GM11168 (cell line): ENCODE data around the gene LRRC74B.

Source experiments
- in situ Hi-C: fragments of 300-500 bp; cut with MboI; formaldehyde crosslinking; loops from one replicate; pipeline ENCODE4 v1.12.0; 2022; ENCODE audit warnings: low sequenced_read_pairs; ENCODE audit not compliant: unreplicated experiment

Gene LRRC74B

DNA sequence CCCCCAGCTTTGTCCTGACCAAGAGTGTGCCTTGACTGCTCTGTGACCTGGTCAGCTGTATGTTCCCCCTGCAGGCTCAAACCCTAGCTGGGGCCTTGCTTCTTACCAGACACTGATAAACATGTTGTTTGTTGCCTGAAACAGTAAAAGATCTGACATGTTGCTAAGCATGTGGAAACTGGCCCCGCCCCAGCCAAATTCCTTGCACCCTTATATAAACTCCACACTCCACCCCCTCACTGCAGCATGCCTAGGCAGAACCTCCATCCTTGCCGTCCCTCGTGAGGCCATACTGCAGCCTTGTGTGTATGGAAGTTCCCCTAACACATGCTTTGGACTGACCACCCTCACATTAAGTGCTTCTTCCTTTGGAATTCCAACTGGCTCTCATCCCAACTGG is 27.3 kb downstream of the LRRC74B start:
- in situ Hi-C loops: no loop called here

DNA sequence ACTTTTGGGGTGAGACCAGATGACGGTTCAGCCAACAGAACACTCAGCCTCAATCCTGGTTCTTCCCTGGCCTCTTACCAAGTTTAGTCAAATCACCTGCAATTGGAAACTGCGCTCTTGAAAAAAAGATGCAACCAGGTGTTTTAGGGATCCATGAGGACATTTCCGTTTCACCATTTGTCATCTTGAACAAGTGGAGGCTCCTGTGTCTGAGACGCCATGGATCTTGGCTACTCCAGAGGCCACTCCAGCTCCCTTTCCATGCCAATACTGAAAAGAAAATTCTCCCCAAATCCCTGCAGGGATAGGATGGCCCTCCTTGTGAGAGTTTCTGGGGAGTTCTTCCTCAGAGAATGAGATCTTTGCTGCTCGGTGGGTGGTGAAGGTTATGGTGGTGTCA is 27.7 kb downstream of the LRRC74B start:
- in situ Hi-C loops: no loop called here

- in situ Hi-C loops: no loop called here
These were observed 28.5 kb downstream of the LRRC74B start for GRCh38 chr22:21074102-21074715.

- in situ Hi-C loops: loop anchor here (25.0 kb wide), 1 partner anchor 212 kb away; no protein-coding TSS in a partner anchor
These were observed 29.9 kb downstream of the LRRC74B start for GRCh38 chr22:21075516-21076138.

DNA sequence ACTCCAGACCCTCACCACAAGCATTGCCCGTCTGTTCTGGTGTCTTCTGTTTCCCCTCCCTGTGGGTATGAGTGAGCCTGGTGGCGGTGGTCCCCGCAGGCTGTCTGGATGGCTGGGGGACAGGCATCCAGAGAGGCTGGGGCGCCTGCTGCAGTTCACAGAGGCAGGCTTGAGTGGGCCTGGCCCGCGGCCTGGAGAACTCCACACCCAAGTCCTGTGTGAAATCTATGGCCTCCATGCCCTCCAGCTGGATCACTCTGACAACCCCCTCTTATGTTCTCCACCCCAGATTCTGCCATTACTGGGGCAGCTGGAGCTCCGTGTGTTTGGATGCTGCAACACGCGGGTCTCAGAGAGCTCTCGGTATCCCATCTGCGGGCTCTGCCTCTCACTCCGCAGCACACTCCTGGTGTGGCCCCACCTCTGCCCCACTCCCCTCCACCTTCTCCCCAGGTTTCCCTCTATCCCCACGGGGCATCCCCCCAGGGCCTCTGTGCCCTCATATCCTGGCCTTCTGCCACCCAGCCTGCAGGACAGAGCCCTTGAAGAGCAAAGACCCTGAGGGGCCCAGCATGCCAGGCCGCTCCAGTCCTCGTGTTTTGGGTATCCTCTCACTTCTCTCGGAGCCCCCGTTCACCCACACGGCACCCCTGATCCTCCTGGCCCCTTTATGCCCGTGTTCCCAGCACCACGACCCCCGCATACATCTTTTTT is 31.3 kb downstream of the LRRC74B start:
- in situ Hi-C loops: loop anchor here (25.0 kb wide), 1 partner anchor 210 kb away; no protein-coding TSS in a partner anchor

- in situ Hi-C loops: loop anchor here (25.0 kb wide), 1 partner anchor 209 kb away; no protein-coding TSS in a partner anchor
These were observed 32.2 kb downstream of the LRRC74B start for GRCh38 chr22:21077884-21078508.

GRCh38 chr22:21078916-21079315 is 33.2 kb downstream of the LRRC74B start:
- in situ Hi-C loops: loop anchor here (25.0 kb wide), 1 partner anchor 208 kb away; no protein-coding TSS in a partner anchor

DNA sequence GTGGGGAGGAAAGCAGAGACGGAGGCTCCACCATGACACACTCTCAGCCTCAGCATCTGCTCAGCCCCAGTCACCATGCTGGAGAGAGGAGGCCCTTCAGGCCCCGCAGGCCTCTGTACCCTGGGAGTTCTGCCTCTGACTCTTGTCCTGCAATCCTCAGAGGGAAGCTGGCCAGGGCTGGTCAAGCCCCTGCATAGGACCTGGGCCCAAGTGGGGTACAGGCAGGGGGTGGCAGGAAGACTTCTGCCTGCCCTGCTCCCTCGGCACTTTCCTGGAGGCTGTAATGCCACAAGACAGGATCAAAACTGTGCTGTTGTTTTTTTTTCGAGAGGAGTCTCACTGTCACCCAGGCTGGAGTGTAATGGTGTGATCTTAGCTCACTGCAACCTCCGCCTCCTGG is 33.7 kb downstream of the LRRC74B start:
- in situ Hi-C loops: loop anchor here (25.0 kb wide), 1 partner anchor 208 kb away; no protein-coding TSS in a partner anchor

DNA sequence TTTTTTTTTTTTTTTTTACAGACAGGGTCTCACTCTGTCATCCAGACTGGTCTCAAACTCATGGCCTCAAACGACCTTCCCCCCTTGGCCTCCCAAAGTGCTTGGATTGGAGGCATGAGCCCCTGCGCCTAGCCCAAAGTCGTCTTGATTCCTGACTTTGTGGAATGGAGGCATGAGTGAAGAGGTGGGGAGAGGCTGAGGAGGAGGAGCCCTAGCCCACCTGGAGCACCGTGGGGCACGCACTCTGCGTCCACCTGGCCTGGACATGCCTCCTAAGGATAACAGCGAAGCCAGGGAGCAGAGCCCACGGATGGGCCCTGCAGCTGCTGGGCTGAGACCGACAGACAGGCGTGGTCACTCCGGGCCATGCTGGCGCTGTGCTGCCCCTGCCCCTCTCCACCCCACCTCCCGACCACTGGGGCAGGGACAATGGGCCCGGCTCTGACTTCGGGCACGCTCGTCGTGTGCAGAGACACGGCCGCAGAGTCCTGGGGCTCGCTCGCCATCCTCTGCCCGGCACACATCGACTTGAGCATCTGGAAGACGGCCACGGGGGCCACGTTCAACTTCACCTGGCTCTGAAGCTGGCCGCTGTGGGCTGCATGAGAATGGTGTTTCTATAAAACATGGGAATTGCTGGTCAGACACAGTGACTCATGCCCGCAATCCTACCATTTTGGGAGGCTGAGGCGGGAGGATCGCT is 34.8 kb downstream of the LRRC74B start:
- in situ Hi-C loops: loop anchor here (25.0 kb wide), 1 partner anchor 207 kb away; no protein-coding TSS in a partner anchor

GRCh38 chr22:21082248-21082647 is 36.5 kb downstream of the LRRC74B start:
- in situ Hi-C loops: loop anchor here (25.0 kb wide), 1 partner anchor 205 kb away; no protein-coding TSS in a partner anchor

- in situ Hi-C loops: loop anchor here (25.0 kb wide), 1 partner anchor 200 kb away; no protein-coding TSS in a partner anchor
These were observed 41.4 kb downstream of the LRRC74B start for GRCh38 chr22:21087119-21087518.

- in situ Hi-C loops: loop anchor here (25.0 kb wide), 1 partner anchor 199 kb away; no protein-coding TSS in a partner anchor
These were observed 42.2 kb downstream of the LRRC74B start for GRCh38 chr22:21087926-21088325.

DNA sequence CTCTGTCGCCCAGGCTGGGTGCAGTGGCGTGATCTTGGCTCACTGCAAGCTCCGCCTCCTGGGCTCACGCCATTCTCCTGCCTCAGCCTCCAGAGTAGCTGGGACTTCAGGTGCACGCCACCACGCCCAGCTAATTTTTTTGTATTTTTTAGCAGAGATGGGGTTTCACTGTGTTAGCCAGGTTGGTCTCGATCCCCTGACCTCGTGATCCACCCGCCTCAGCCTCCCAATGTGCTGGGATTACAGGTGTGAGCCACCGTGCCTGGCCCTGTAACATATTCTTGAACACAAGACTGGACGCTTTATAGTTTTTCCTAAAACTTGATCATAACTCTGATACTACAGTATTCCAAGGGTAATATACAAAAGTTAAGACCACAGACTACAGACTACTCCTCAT is 45.5 kb downstream of the LRRC74B start:
- in situ Hi-C loops: loop anchor here (25.0 kb wide), 1 partner anchor 196 kb away; no protein-coding TSS in a partner anchor

GRCh38 chr22:21092797-21093554 is 47.2 kb downstream of the LRRC74B start:
- in situ Hi-C loops: loop anchor here (25.0 kb wide), 1 partner anchor 194 kb away; no protein-coding TSS in a partner anchor

DNA sequence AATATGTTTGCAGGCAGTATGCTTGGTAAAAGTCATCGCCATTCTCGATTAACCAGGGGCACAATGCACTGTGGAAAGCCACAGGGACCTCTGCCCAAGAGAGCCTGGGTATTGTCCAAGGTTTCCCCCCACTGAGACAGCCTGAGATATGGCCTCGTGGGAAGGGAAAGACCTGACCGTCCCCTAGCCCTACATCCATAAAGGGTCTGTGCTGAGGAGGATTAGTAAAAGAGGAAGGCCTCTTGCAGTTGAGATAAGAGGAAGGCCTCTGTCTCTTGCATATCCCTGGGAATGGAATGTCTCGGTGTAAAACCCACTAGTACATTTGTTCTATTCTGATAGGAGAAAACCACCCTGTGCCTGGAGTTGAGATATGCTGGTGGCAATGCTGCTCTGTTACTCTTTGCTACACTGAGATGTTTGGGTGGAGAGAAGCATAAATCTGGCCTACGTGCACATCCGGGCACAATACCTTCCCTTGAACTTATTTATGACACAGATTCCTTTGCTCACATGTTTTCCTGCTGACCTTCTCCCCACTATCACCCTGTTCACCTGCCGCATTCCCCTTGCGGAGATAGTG is 47.9 kb downstream of the LRRC74B start:
- in situ Hi-C loops: loop anchor here (25.0 kb wide), 1 partner anchor 194 kb away; no protein-coding TSS in a partner anchor

DNA sequence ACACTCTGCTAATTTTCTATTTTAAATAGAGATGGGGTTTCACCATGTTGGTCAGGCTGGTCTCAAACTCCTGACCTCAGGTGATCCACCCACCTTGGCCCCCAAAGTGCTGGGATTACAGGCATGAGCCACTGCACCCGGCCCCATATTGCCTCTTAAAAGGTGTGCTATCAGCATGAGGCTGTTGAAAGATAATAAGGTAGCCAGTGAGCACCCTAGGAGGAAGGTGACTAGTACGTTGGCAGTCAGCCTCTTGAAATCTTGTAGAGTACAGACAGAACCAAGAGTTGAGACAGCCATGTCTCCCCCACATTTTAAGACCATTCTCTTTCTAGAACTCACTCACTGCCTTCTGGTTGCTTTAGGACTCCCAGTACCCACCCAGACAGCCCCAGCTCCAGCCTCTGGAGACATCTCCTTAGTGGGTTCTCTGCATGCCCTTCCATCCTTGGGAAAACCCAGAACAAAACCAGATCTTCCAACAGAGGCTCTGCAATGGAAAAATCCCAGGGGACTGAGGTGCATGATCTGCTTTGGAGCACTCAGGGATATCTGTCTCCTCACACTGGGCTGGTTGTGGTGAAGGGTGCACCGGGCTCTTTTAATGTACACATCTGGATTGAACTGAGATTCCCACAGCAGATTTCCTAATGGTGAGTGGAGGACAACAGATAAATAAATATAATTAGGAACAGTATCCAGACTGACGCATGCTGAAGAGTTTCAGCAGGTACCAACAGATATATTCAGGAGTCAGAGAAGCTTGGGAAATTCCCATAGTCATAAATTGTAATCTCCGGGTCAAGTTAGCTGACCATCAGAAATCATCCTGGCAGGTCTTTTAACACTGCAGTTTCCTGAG is 49.4 kb downstream of the LRRC74B start:
- in situ Hi-C loops: loop anchor here (25.0 kb wide), 1 partner anchor 192 kb away; no protein-coding TSS in a partner anchor

- in situ Hi-C loops: loop anchor here (25.0 kb wide), 1 partner anchor 192 kb away; no protein-coding TSS in a partner anchor
These were observed 50.0 kb downstream of the LRRC74B start for GRCh38 chr22:21095773-21096107.
